ENCODE data around the gene NMNAT1. TPM values are rescaled to one million over a fixed set of nuclear protein-coding genes. Genes with fewer than 3 reads are reported as not detected.

Gene NMNAT1
- total RNA-seq, 1 experiment from 2014 or later, result 13.4 TPM

GRCh38 chr1:9906466-9906865, 36.8 kb upstream of the NMNAT1 start:
- intact Hi-C loops (cut with micrococcal nuclease; ENCODE audit: unreplicated experiment), result no loop called here
- TF ChIP-seq CTCF (conservative IDR thresholded peaks at IDR 0.05) (no peak), EZH2 (IDR thresholded peaks at IDR 0.05; ENCODE audit: low read depth) (no peak)
- no TSS peak for BruUV-seq (replicated peaks)

GRCh38 chr1:9907441-9907840, 35.8 kb upstream of the NMNAT1 start:
- POLR2A ChIA-PET (ENCODE audit: unreplicated experiment), result no interaction called here
- intact Hi-C loops (cut with micrococcal nuclease; ENCODE audit: unreplicated experiment), result no loop called here
- no peaks in the 10 kb centered on the region for H3F3A ChIP-seq (ENCODE audit: insufficient read depth, low read depth)
- no peaks in the 10 kb centered on the region for H3K9me2 ChIP-seq (ENCODE audit: insufficient read depth)
- BruUV-seq (replicated peaks), result no TSS peak
- no peak for DNase-seq
- H3K79me2 ChIP-seq (ENCODE audit: low read depth), result peaks cover 18% of the 10 kb centered on the region
- no peaks in the 10 kb centered on the region for H4K20me1 ChIP-seq (ENCODE audit: insufficient read depth)
- TF ChIP-seq CTCF (conservative IDR thresholded peaks at IDR 0.05) (no peak), EZH2 (IDR thresholded peaks at IDR 0.05; ENCODE audit: low read depth) (no peak)
- no peaks in the 10 kb centered on the region for H3K27me3 ChIP-seq (ENCODE audit: insufficient read depth, low read depth)
- no peaks in the 10 kb centered on the region for H3K36me3 ChIP-seq (ENCODE audit: low read depth)
- no peak overlapping the region for H3K4me3 ChIP-seq
- H2AFZ ChIP-seq, result no peak overlapping the region
- CTCF ChIA-PET, result interaction anchor here (0.5 kb wide), 1 partner anchor 216 kb away, joined by 4 read pairs; no protein-coding TSS in a partner anchor
- H3K9me3 ChIP-seq (ENCODE audit: insufficient read depth, low read depth), result no peaks in the 10 kb centered on the region
- H3K27ac ChIP-seq, result no peak overlapping the region
- no peak overlapping the region for H3K4me2 ChIP-seq
- peaks cover 12% of the 10 kb centered on the region for H3K4me1 ChIP-seq (replicated peaks; ENCODE audit: insufficient read depth)

More at GRCh38 chr1:9906466-9906865, 36.8 kb upstream of the NMNAT1 start:
- H3K4me3 ChIP-seq, result no peak overlapping the region
- H3K4me1 ChIP-seq (replicated peaks; ENCODE audit: insufficient read depth), result peaks cover 12% of the 10 kb centered on the region
- ChIA-PET CTCF (interaction anchor here (0.6 kb wide), 1 partner anchor 42 kb away, joined by 3 read pairs; no protein-coding TSS in a partner anchor), POLR2A (ENCODE audit: unreplicated experiment) (no interaction called here)
- H4K20me1 ChIP-seq (ENCODE audit: insufficient read depth), result no peaks in the 10 kb centered on the region
- H3K9me2 ChIP-seq (ENCODE audit: insufficient read depth), result no peaks in the 10 kb centered on the region
- no peak overlapping the region for H3K27ac ChIP-seq
- no peak overlapping the region for H3K4me2 ChIP-seq
- no peaks in the 10 kb centered on the region for H3K36me3 ChIP-seq (ENCODE audit: low read depth)
- H3K79me2 ChIP-seq (ENCODE audit: low read depth), result peaks cover 18% of the 10 kb centered on the region
- H3K27me3 ChIP-seq (ENCODE audit: insufficient read depth, low read depth), result no peaks in the 10 kb centered on the region
- no peaks in the 10 kb centered on the region for H3F3A ChIP-seq (ENCODE audit: insufficient read depth, low read depth)
- no peak overlapping the region for H2AFZ ChIP-seq
- no peaks in the 10 kb centered on the region for H3K9me3 ChIP-seq (ENCODE audit: insufficient read depth, low read depth)
- DNase-seq, result no peak

GRCh38 chr1:9908871-9909233, 34.4 kb upstream of the NMNAT1 start:
- H2AFZ ChIP-seq, result peak overlapping the region; percentile 85
- intact Hi-C loops (cut with micrococcal nuclease; ENCODE audit: unreplicated experiment), result loop anchor here (1.0 kb wide), 1 partner anchor 16 kb away; no protein-coding TSS in a partner anchor
- H3K9me3 ChIP-seq (ENCODE audit: insufficient read depth, low read depth), result no peaks in the 10 kb centered on the region
- H3K27me3 ChIP-seq (ENCODE audit: insufficient read depth, low read depth), result no peaks in the 10 kb centered on the region
- H4K20me1 ChIP-seq (ENCODE audit: insufficient read depth), result no peaks in the 10 kb centered on the region
- no peaks in the 10 kb centered on the region for H3K36me3 ChIP-seq (ENCODE audit: low read depth)
- H3K4me2 ChIP-seq, result peak overlapping the region; percentile 78
- no TSS peak for BruUV-seq (replicated peaks)
- no peaks in the 10 kb centered on the region for H3K9me2 ChIP-seq (ENCODE audit: insufficient read depth)
- ChIA-PET POLR2A (ENCODE audit: unreplicated experiment) (interaction anchor here (0.5 kb wide), 1 partner anchor 10 kb away, joined by 3 read pairs; no protein-coding TSS in a partner anchor), CTCF (interaction anchor here (0.6 kb wide), 1 partner anchor 284 kb away, joined by 3 read pairs; no protein-coding TSS in a partner anchor)
- peak overlapping the region; percentile 63; the same call in 1 of the 2 replicates for H3K4me3 ChIP-seq
- no peak overlapping the region for H3K27ac ChIP-seq
- H3K4me1 ChIP-seq (replicated peaks; ENCODE audit: insufficient read depth), result peaks cover 12% of the 10 kb centered on the region
- DNase-seq, result no peak
- peaks cover 18% of the 10 kb centered on the region for H3K79me2 ChIP-seq (ENCODE audit: low read depth)
- no peak for TF ChIP-seq CTCF (conservative IDR thresholded peaks at IDR 0.05)
- TF ChIP-seq EZH2 (IDR thresholded peaks at IDR 0.05; ENCODE audit: low read depth), result no peak
- no peaks in the 10 kb centered on the region for H3F3A ChIP-seq (ENCODE audit: insufficient read depth, low read depth)

Measured in PC-9 (cell line).